CD4-positive, alpha-beta memory T cell (primary cell): ENCODE results near the gene NUCB1. TPM values are rescaled to one million over a fixed set of nuclear protein-coding genes. Genes with fewer than 3 reads are reported as not detected.
"Not testable (repeated sequence)": the region's sequence is repeated elsewhere in the genome, so short reads cannot be mapped to it uniquely, and the experiment has no call there.

Experiments used
- CTCF ChIA-PET: fragments of 350-600 bp; sonication (Branson Sonifier 250); formaldehyde crosslinking; loops from one replicate; lab custom pipeline; 2021; ENCODE audit warnings: inconsistent platforms; ENCODE audit not compliant: partially characterized antibody; lab: Charles Lee
- POLR2A ChIA-PET: fragments of 350-600 bp; sonication (Branson Sonifier 250); formaldehyde crosslinking; loops from one replicate; lab custom pipeline; 2021; ENCODE audit not compliant: partially characterized antibody; lab: Charles Lee
- DNase-seq, 5 donors: peaks; one replicate each; pipeline versions ENCODE4 v3.0.0 to v3.0.0-alpha.2; 2020 to 2022; ENCODE audit warnings: mixed read lengths in 1 of 5
- H3K27ac ChIP-seq: one replicate; pipeline ENCODE4 v1.7.0; 2013; ENCODE audit warnings: low read depth, low read length
- H3K27me3 ChIP-seq: 2 replicates; pipeline ENCODE4 v1.7.0; 2013; ENCODE audit warnings: mild to moderate bottlenecking, low read length, moderate library complexity; ENCODE audit not compliant: insufficient read depth
- H3K36me3 ChIP-seq: 2 replicates; pipeline ENCODE4 v1.7.0; 2013; ENCODE audit warnings: mild to moderate bottlenecking, low read length, moderate library complexity; ENCODE audit not compliant: insufficient read depth
- H3K4me1 ChIP-seq: 2 replicates; pipeline ENCODE4 v1.7.0; 2013; ENCODE audit warnings: mild to moderate bottlenecking, low read length, moderate library complexity; ENCODE audit not compliant: insufficient read depth
- H3K4me3 ChIP-seq, 2 donors: one replicate each; pipeline ENCODE4 v1.7.0; 2013; ENCODE audit warnings: low read length in 2 of 2, mild to moderate bottlenecking in 1 of 2
- H3K9me3 ChIP-seq, 2 donors: one replicate each; pipeline ENCODE4 v1.7.0; 2013; ENCODE audit warnings: low read length in 2 of 2, control low read depth in 1 of 2; ENCODE audit not compliant: control insufficient read depth in 1 of 2
- H3K27ac Mint-ChIP-seq, 7 donors: one replicate each; pipeline ENCODE4 v1.8.0; 2020 to 2021; ENCODE audit warnings: mixed read lengths in 7 of 7, mild to moderate bottlenecking in 6 of 7, inconsistent platforms in 3 of 7, moderate library complexity in 3 of 7
- H3K27me3 Mint-ChIP-seq, 2 donors: one replicate each; pipeline ENCODE4 v1.8.0; 2020 to 2021; ENCODE audit warnings: mixed read lengths in 2 of 2
- H3K36me3 Mint-ChIP-seq, 2 donors: one replicate each; pipeline ENCODE4 v1.8.0; 2020 to 2021; ENCODE audit warnings: mixed read lengths in 2 of 2, inconsistent platforms in 1 of 2, mild to moderate bottlenecking in 1 of 2
- H3K4me1 Mint-ChIP-seq, 4 donors: one replicate each; pipeline ENCODE4 v1.8.0; 2020 to 2021; ENCODE audit warnings: mixed read lengths in 4 of 4, mild to moderate bottlenecking in 1 of 4
- H3K4me3 Mint-ChIP-seq, 8 donors: one replicate each; pipeline ENCODE4 v1.8.0; 2020 to 2021; ENCODE audit warnings: mixed read lengths in 8 of 8, mild to moderate bottlenecking in 7 of 8, moderate library complexity in 6 of 8, inconsistent platforms in 3 of 8
- H3K9me3 Mint-ChIP-seq, 8 donors: one replicate each; pipeline ENCODE4 v1.8.0; 2020 to 2021; ENCODE audit warnings: mixed read lengths in 8 of 8, mild to moderate bottlenecking in 5 of 8, inconsistent platforms in 3 of 8, moderate library complexity in 1 of 8
- intact Hi-C: fragments of 100-400 bp; cut with micrococcal nuclease; formaldehyde crosslinking; loops from one replicate; pipeline ENCODE4 v1.15.1; 2023
- polyA plus RNA-seq, 2 donors: library from polyadenylated mRNA; unstranded; fragments of 300-500 nt; fragmentation: Illumina TruSeq; gene quantifications; one replicate each; pipeline ENCODE4 v1.2.3, GENCODE V29; 2021
- total RNA-seq, 2 experiments: library from RNA; stranded (reverse); gene quantifications; one replicate each; pipeline ENCODE4 v1.2.3, GENCODE V29; 2021

NUCB1 gene
- total and polyA plus RNA-seq, 4 experiments from 2014 or later: 65.3 to 145 (median 129) TPM

- not testable (repeated sequence) for H3K4me3 ChIP-seq, H3K27me3 ChIP-seq, H3K9me3 ChIP-seq, H3K27me3 Mint-ChIP-seq, H3K27ac ChIP-seq, H3K9me3 Mint-ChIP-seq
- DNase-seq: peak in 1 of 5 donors; percentile 32
- Histone ChIP-seq H3K4me1 (peaks cover 25% of the 10 kb centered on the region), H3K36me3 (peaks cover 16% of the 10 kb centered on the region)
- peaks cover 22 to 36% of the 10 kb centered on the region in 2 donors for H3K36me3 Mint-ChIP-seq
- intact Hi-C loops: loop anchor here (10.0 kb wide), 1 partner anchor 47 kb away; no protein-coding TSS in a partner anchor
- ChIA-PET CTCF (interaction anchor here (3.1 kb wide), 1 partner anchor 91 kb away, joined by 17 read pairs; the partner anchor contains the start of genes GYS1 and RUVBL2), POLR2A (interaction anchor here (4.1 to 4.3 kb wide), 2 partner anchors 28 to 64 kb away, joined by 29 to 78 read pairs; partner anchors contain the start of genes FTL and PPP1R15A)
- H3K4me1 Mint-ChIP-seq: peaks cover 16 to 35% (median 25%) of the 10 kb centered on the region in 4 donors
- peak overlapping the region in 4 of 7 donors; percentile 0 to 19 (median 2) for H3K27ac Mint-ChIP-seq
- H3K4me3 Mint-ChIP-seq: peak overlapping the region in 3 of 8 donors; percentile 39 to 98 (median 46)
Observed at GRCh38 chr19:48902291-48902690, 2.2 kb downstream of the NUCB1 start.

DNA sequence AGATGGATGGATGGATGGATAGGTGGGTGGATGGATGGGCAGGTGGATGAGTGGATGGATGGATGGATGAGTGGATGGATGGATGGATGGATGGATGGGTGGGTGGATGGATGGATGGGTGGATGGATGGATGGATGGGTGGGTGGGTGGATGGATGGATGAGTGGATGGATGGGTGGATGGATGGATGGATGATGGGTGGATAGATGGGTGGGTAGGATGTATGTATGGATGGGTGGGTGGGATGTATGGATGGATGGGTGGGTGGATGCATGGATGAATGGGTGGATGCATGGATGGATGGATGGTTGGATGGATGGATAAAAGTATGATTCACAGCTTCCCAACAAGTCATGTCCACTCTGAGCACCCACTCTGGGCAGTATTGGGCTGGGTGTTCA is 3.7 kb downstream of the NUCB1 start:
- intact Hi-C loops: loop anchor here (10.0 kb wide), 1 partner anchor 49 kb away; no protein-coding TSS in a partner anchor
- H3K27me3 ChIP-seq, POLR2A ChIA-PET, H3K27me3 Mint-ChIP-seq, CTCF ChIA-PET, H3K4me3 ChIP-seq, H3K9me3 ChIP-seq, H3K27ac Mint-ChIP-seq, H3K27ac ChIP-seq, DNase-seq, H3K4me3 Mint-ChIP-seq, H3K9me3 Mint-ChIP-seq: not testable (repeated sequence)
- Histone ChIP-seq H3K4me1 (peaks cover 25% of the 10 kb centered on the region), H3K36me3 (peaks cover 21% of the 10 kb centered on the region)
- Mint-ChIP-seq H3K36me3 (peaks cover 34 to 49% of the 10 kb centered on the region in 2 donors), H3K4me1 (peaks cover 16 to 35% (median 25%) of the 10 kb centered on the region in 4 donors)

DNA sequence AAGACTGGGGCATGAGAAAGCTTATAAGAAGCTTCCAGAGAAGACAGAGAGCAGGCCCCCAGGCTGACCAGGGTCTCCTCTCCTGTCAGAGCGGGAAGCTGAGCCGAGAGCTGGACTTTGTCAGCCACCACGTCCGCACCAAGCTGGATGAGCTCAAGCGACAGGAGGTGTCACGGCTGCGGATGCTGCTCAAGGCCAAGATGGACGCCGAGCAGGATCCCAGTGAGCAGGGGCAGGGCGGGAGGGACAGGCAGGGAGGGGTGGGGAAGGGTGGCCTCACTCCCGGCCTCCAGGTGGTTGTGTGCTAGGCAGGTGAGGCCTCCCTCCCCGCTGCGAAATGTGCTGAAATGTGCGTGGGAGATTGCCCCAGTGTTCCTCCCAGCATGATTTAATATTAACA is 5.6 kb downstream of the NUCB1 start:
- peaks cover 10 to 21% (median 17%) of the 10 kb centered on the region in 4 donors for H3K4me1 Mint-ChIP-seq
- DNase-seq: peak in 1 of 5 donors; percentile 7
- peaks cover 19% of the 10 kb centered on the region for H3K4me1 ChIP-seq
- H3K4me3 Mint-ChIP-seq: no peak overlapping the region
- H3K27me3 Mint-ChIP-seq: no peaks in the 10 kb centered on the region
- H3K27ac ChIP-seq: no peak overlapping the region
- intact Hi-C loops: loop anchor here (10.0 kb wide), 1 partner anchor 51 kb away; no protein-coding TSS in a partner anchor
- H3K27me3 ChIP-seq: no peaks in the 10 kb centered on the region
- ChIA-PET CTCF (interaction anchor here (1.5 kb wide), 1 partner anchor 65 kb away, joined by 3 read pairs; no protein-coding TSS in a partner anchor), POLR2A (interaction anchor here (1.0 to 1.5 kb wide), 2 partner anchors 62 to 111 kb away, joined by 3 to 4 read pairs; no protein-coding TSS in a partner anchor)
- H3K36me3 Mint-ChIP-seq: peaks cover 36 to 49% of the 10 kb centered on the region in 2 donors
- no peak overlapping the region for H3K27ac Mint-ChIP-seq
- no peak overlapping the region for H3K4me3 ChIP-seq
- H3K9me3 ChIP-seq: no peaks in the 10 kb centered on the region
- no peaks in the 10 kb centered on the region for H3K9me3 Mint-ChIP-seq
- H3K36me3 ChIP-seq: peaks cover 23% of the 10 kb centered on the region

DNA sequence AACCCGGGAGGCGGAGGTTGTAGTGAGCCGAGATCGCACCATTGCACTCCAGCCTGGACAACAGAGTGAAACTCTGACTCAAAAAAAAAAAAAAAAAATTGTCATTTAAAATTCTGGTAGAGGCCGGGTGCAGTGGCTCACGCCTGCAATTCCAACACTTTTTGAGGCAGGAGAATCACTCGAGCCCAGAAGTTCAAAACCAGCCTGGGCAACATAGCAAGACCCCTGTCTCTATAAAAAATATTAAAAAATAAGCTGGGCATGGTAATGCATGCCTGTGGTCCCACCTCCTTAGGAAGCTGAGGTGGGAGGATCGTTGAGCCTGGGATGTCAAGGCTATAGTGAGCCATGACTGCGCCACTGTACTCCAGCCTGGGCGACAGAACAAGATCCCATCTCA is 6.2 kb downstream of the NUCB1 start:
- ChIA-PET POLR2A (interaction anchor here (0.9 to 1.0 kb wide), 2 partner anchors 27 to 61 kb away, joined by 3 to 4 read pairs; partner anchors contain the start of gene DHDH), CTCF (no interaction called here)
- H3K27me3 Mint-ChIP-seq: no peaks in the 10 kb centered on the region
- no peak overlapping the region for H3K4me3 Mint-ChIP-seq
- H3K4me1 ChIP-seq: peaks cover 12% of the 10 kb centered on the region
- intact Hi-C loops: loop anchor here (10.0 kb wide), 1 partner anchor 52 kb away; no protein-coding TSS in a partner anchor
- peaks cover 31 to 48% of the 10 kb centered on the region in 2 donors for H3K36me3 Mint-ChIP-seq
- H3K27ac Mint-ChIP-seq: no peak overlapping the region
- H3K27me3 ChIP-seq: no peaks in the 10 kb centered on the region
- H3K9me3 ChIP-seq: no peaks in the 10 kb centered on the region
- H3K4me3 ChIP-seq: no peak overlapping the region
- peak in 1 of 5 donors; percentile 4 for DNase-seq
- H3K4me1 Mint-ChIP-seq: peaks cover 5 to 14% (median 11%) of the 10 kb centered on the region in 4 donors
- peaks cover 29% of the 10 kb centered on the region for H3K36me3 ChIP-seq
- no peak overlapping the region for H3K27ac ChIP-seq
- no peaks in the 10 kb centered on the region for H3K9me3 Mint-ChIP-seq

DNA sequence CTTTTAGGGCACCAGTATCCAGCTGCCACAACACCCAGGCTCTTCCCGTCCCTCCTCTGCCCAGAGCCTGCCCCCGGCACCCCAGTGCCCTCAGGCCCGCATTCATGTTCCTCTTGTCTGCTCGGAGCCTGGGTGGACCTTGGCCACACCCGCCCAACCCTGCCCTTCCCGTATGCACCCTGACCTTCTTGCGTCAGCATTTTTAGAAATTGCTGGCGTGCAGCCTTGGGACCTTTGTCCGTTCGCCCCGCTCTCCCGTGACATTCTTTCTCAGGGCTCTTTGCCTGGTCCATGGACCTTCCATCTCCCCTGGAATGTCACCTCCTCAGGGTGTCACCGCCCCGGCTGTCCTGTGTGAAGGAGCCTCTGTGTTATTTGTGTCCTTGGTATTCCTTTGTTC is 7.6 kb downstream of the NUCB1 start:
- peak overlapping the region in 1 of 7 donors; percentile 25 for H3K27ac Mint-ChIP-seq
- POLR2A ChIA-PET: no interaction called here
- H3K4me3 Mint-ChIP-seq: no peak overlapping the region
- intact Hi-C loops: loop anchor here (10.0 kb wide), 1 partner anchor 53 kb away; no protein-coding TSS in a partner anchor
- no peaks in the 10 kb centered on the region for H3K9me3 ChIP-seq
- H3K4me1 Mint-ChIP-seq: peaks cover 0 to 4% (median under 1%) of the 10 kb centered on the region in 4 donors
- no peak for DNase-seq
- peaks cover 37 to 55% of the 10 kb centered on the region in 2 donors for H3K36me3 Mint-ChIP-seq
- CTCF ChIA-PET: no interaction called here
- peaks cover 40% of the 10 kb centered on the region for H3K36me3 ChIP-seq
- H3K4me3 ChIP-seq: no peak overlapping the region
- no peak overlapping the region for H3K27ac ChIP-seq
- no peaks in the 10 kb centered on the region for H3K27me3 Mint-ChIP-seq
- no peaks in the 10 kb centered on the region for H3K9me3 Mint-ChIP-seq
- H3K27me3 ChIP-seq: no peaks in the 10 kb centered on the region
- peaks cover under 1% of the 10 kb centered on the region for H3K4me1 ChIP-seq

- POLR2A ChIA-PET: interaction anchor here (1.7 kb wide), 1 partner anchor 23 kb away, joined by 3 read pairs; no protein-coding TSS in a partner anchor
- H3K9me3 ChIP-seq, DNase-seq, H3K9me3 Mint-ChIP-seq, H3K4me3 Mint-ChIP-seq, H3K27ac Mint-ChIP-seq, H3K4me1 Mint-ChIP-seq, H3K27ac ChIP-seq, H3K27me3 Mint-ChIP-seq, H3K4me1 ChIP-seq, H3K27me3 ChIP-seq, H3K4me3 ChIP-seq, CTCF ChIA-PET: not testable (repeated sequence)
- intact Hi-C loops: loop anchor here (10.0 kb wide), 1 partner anchor 55 kb away; no protein-coding TSS in a partner anchor
- H3K36me3 Mint-ChIP-seq: peaks cover 50 to 63% of the 10 kb centered on the region in 2 donors
- peaks cover 55% of the 10 kb centered on the region for H3K36me3 ChIP-seq
Observed at GRCh38 chr19:48909424-48910077, 9.4 kb downstream of the NUCB1 start.

- Mint-ChIP-seq H3K36me3 (peaks cover 44 to 58% of the 10 kb centered on the region in 2 donors), H3K27ac (no peak overlapping the region), H3K27me3 (no peaks in the 10 kb centered on the region), H3K4me3 (no peak overlapping the region), H3K9me3 (no peaks in the 10 kb centered on the region), H3K4me1 (peaks cover 0 to 1% (median 0%) of the 10 kb centered on the region in 4 donors)
- Histone ChIP-seq H3K36me3 (peaks cover 46% of the 10 kb centered on the region), H3K27me3 (no peaks in the 10 kb centered on the region), H3K4me3 (no peak overlapping the region), H3K4me1 (no peaks in the 10 kb centered on the region), H3K27ac (no peak overlapping the region), H3K9me3 (no peaks in the 10 kb centered on the region)
- ChIA-PET CTCF (no interaction called here), POLR2A (interaction anchor here (0.6 to 1.7 kb wide), 3 partner anchors 8 to 35 kb away, joined by 3 to 4 read pairs (median 4); no protein-coding TSS in a partner anchor)
- DNase-seq: no peak
- intact Hi-C loops: no loop called here
Observed at GRCh38 chr19:48910803-48911202, 10.7 kb downstream of the NUCB1 start.
